Adrenal gland (tissue), 12 donors: ENCODE data around the gene DLX3. TPM values are rescaled to one million over a fixed set of nuclear protein-coding genes. Genes with fewer than 3 reads are reported as not detected.

Source experiments
- DNase-seq, 7 donors: peaks; one replicate each; pipeline ENCODE4 v3.0.0-alpha.2; 2019 to 2020
- H3K27ac ChIP-seq, 5 donors: fragments of 200-600 bp; sonication (generic) in 4 of 5; 1 replicate in 3 of 5; 2 replicates in 2 of 5; pipeline versions ENCODE4 v1.5.1 to v1.8.0; 2016 to 2020; ENCODE audit warnings: mild to moderate bottlenecking in 1 of 5
- H3K27me3 ChIP-seq: fragments of 200-600 bp; 2 replicates; pipeline ENCODE4 v1.8.0; 2021
- H3K36me3 ChIP-seq, 2 donors: fragments of 200-600 bp; replicated peaks in 1 of 2; 1 replicate in 1 of 2; 2 replicates in 1 of 2; pipeline versions ENCODE4 v1.5.1 to v1.8.0; 2018 to 2022
- H3K4me1 ChIP-seq, 2 donors: fragments of 200-600 bp; replicated peaks in 1 of 2; 1 replicate in 1 of 2; 2 replicates in 1 of 2; pipeline versions ENCODE4 v1.5.1 to v1.8.0; 2018 to 2021
- H3K4me3 ChIP-seq, 4 donors: fragments of 200-600 bp; sonication (generic) in 3 of 4; one replicate each; pipeline ENCODE4 v1.5.1; 2016 to 2018
- H3K9me3 ChIP-seq, 3 donors: fragments of 200-600 bp; sonication (generic) in 1 of 3; replicated peaks in 1 of 3; 1 replicate in 2 of 3; 2 replicates in 1 of 3; pipeline versions ENCODE4 v1.5.1 to v1.8.0; 2016 to 2021
- POLR2A ChIP-seq, 2 donors: fragments of 450-650 bp; IDR thresholded peaks; one replicate each; pipeline ENCODE4 v1.6.1; 2017; ENCODE audit warnings: antibody characterized with exemption in 2 of 2, mild to moderate bottlenecking in 2 of 2, moderate library complexity in 1 of 2
- WGBS, 4 donors: extraction: QIAGEN DNeasy Blood & Tissue Kit in 2 of 4; methylation state at CpG; one replicate each; pipeline versions ENCODE4 v1.1.5 to v1.1.7; 2013 to 2017; 5-methylcytosine and 5-hydroxymethylcytosine counted together
- intact Hi-C, 2 donors: fragments of 100-400 bp; cut with DNase I; formaldehyde crosslinking; loops; one replicate each; pipeline versions ENCODE4 v1.14.1 to v1.15.0; 2022 to 2023
- polyA plus RNA-seq, 3 donors: library from polyadenylated mRNA; stranded (reverse); fragments of 200-250 nt in 2 of 3; fragments of 350-450 nt in 1 of 3; fragmentation: Illumina TruSeq in 1 of 3; extraction: RNeasy Lipid Tissue Mini Kit (QIAGEN cat#74804) in 1 of 3; gene quantifications; one replicate each; pipeline ENCODE4 v1.2.3, GENCODE V29; 2013 to 2014
- total RNA-seq, 9 donors: library from RNA; depleted of rRNA in 4 of 9; stranded (reverse); fragments of >200 nt in 4 of 9; fragments of 120-200 nt in 1 of 9; fragmentation: NEBNext Ultra II Directional in 1 of 9; extraction: Animal tissue kit (Norgen Biotek cat#: 25700) in 1 of 9; gene quantifications; one replicate each; pipeline versions ENCODE4 v1.1.0 to v1.2.4, GENCODE V29; 2013 to 2023
- TF ChIP-seq, protein P1 (sequence below), 6 experiments: fragments of 450-650 bp in 4 of 6; fragments of 200-600 bp in 2 of 6; sonication (generic) in 1 of 6; IDR thresholded peaks; 1 replicate in 5 of 6; 2 replicates in 1 of 6; pipeline versions ENCODE4 v1.5.1 to v1.8.0; 2016 to 2021; ENCODE audit warnings: antibody characterized with exemption in 6 of 6, mild to moderate bottlenecking in 2 of 6, moderate library complexity in 1 of 6
- donor health status: healthy with polysubstance abuse.
- donor health status: Bipolar disorder and iron deficiency.
- donor health status: DM: yes; HTN: yes; CAD: no.
- donor health status: DM: no; HTN: no; CAD: no.
- donor health status: DM: no; HTN: no; CAD: no.
- donor health status: DM: yes; HTN: yes; CAD: no.

The DLX3 gene
- total and polyA plus RNA-seq, 12 donors: 0.07 to 0.83 (median 0.36) TPM; not detected in 4

GRCh38 chr17:49958723-49959122 is 36.3 kb downstream of the DLX3 start:
- Histone ChIP-seq H3K4me1 (no peaks in the 10 kb centered on the region), H3K27me3 (peaks cover 23% of the 10 kb centered on the region), H3K9me3 (no peaks in the 10 kb centered on the region), H3K4me3 (no peak overlapping the region), H3K36me3 (no peaks in the 10 kb centered on the region), H3K27ac (no peak overlapping the region)
- TF ChIP-seq POLR2A (IDR thresholded peaks at IDR 0.05): no peak
- TF ChIP-seq, protein P1, sequence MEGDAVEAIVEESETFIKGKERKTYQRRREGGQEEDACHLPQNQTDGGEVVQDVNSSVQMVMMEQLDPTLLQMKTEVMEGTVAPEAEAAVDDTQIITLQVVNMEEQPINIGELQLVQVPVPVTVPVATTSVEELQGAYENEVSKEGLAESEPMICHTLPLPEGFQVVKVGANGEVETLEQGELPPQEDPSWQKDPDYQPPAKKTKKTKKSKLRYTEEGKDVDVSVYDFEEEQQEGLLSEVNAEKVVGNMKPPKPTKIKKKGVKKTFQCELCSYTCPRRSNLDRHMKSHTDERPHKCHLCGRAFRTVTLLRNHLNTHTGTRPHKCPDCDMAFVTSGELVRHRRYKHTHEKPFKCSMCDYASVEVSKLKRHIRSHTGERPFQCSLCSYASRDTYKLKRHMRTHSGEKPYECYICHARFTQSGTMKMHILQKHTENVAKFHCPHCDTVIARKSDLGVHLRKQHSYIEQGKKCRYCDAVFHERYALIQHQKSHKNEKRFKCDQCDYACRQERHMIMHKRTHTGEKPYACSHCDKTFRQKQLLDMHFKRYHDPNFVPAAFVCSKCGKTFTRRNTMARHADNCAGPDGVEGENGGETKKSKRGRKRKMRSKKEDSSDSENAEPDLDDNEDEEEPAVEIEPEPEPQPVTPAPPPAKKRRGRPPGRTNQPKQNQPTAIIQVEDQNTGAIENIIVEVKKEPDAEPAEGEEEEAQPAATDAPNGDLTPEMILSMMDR (IDR thresholded peaks at IDR 0.05): no peak
- intact Hi-C loops: loop anchor here in 1 of 2 donors (5.0 kb wide), 1 partner anchor 34 kb away; no protein-coding TSS in a partner anchor
- WGBS, 4 donors: 93 to 98% (median 96%) methylated on average over 4 of the region's 4 CpGs
- DNase-seq: no peak

DNA sequence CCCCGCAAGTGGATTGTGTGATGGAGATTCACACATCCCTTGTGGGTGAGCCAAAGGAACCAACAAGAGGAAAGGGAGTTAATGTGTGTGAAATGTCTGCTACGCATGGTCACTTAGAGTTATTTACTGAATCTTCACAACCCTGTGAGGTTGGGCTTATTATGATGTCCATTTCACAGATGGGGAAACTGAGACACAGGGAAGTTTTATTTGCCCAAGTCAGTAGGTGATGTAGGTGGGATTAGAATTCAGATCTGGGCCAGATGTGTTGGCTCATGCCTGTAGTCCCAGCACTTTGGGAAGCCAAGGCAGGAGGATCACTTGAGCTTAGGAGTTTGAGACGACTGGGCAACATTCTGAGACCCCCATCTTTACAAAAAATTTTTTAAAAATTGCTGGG is 37.7 kb downstream of the DLX3 start:
- DNase-seq: no peak
- intact Hi-C loops: loop anchor here in 1 of 2 donors (5.0 kb wide), 1 partner anchor 35 kb away; no protein-coding TSS in a partner anchor
- Histone ChIP-seq H3K4me1 (peaks cover 0 to 10% of the 10 kb centered on the region in 2 donors), H3K4me3 (no peak overlapping the region), H3K9me3 (no peaks in the 10 kb centered on the region), H3K27ac (no peak overlapping the region), H3K27me3 (peaks cover 11% of the 10 kb centered on the region), H3K36me3 (no peaks in the 10 kb centered on the region)
- 82 to 94% (median 91%) methylated on average over 3 of the region's 3 CpGs for WGBS, 4 donors
- TF ChIP-seq POLR2A (IDR thresholded peaks at IDR 0.05): no peak
- TF ChIP-seq, protein P1 (IDR thresholded peaks at IDR 0.05): no peak

DNA sequence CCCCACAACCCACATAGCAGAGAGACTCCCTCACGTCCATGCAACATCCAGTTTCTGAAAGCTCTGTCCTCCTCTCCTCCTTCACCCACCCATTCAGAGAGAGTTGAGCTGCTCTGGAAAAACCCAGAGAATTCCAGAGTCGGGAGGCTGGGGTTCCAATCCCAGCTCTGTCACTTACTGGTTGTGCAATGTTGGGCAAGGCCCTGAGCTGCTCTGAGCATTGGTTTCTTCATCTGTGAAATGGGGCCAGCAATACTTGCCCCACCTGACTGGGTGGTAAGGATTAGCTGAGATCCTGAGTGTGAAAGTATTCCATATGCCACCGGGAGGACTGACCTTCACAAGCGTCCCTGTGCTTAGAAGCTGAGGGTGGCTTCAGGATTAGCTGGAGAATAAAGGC is 38.2 kb downstream of the DLX3 start:
- TF ChIP-seq POLR2A (IDR thresholded peaks at IDR 0.05): no peak
- TF ChIP-seq, protein P1 (IDR thresholded peaks at IDR 0.05): no peak

GRCh38 chr17:49955157-49955556 is 39.9 kb downstream of the DLX3 start:
- no peaks in the 10 kb centered on the region for H3K36me3 ChIP-seq
- TF ChIP-seq, protein P1 (IDR thresholded peaks at IDR 0.05): no peak
- no peak for TF ChIP-seq POLR2A (IDR thresholded peaks at IDR 0.05)
- intact Hi-C loops: loop anchor here in 1 of 2 donors (5.0 kb wide), 1 partner anchor 37 kb away; no protein-coding TSS in a partner anchor
- no peaks in the 10 kb centered on the region for H3K27me3 ChIP-seq
- H3K9me3 ChIP-seq: no peaks in the 10 kb centered on the region
- no peak overlapping the region for H3K27ac ChIP-seq
- H3K4me3 ChIP-seq: no peak overlapping the region
- H3K4me1 ChIP-seq: peaks cover 9 to 23% of the 10 kb centered on the region in 2 donors
- WGBS, 4 donors: 57 to 91% (median 83%) methylated on average over 1 of the region's 1 CpG
- no peak for DNase-seq

More for the DNA sequence above, 38.2 kb downstream of the DLX3 start:
- 51 to 82% (median 62%) methylated on average over 3 to 4 of the region's 4 CpGs for WGBS, 4 donors
- no peak overlapping the region for H3K27ac ChIP-seq
- H3K36me3 ChIP-seq: no peaks in the 10 kb centered on the region
- H3K4me1 ChIP-seq: peaks cover 5 to 15% of the 10 kb centered on the region in 2 donors
- H3K4me3 ChIP-seq: no peak overlapping the region
- intact Hi-C loops: loop anchor here in 1 of 2 donors (5.0 kb wide), 1 partner anchor 36 kb away; no protein-coding TSS in a partner anchor
- no peak for DNase-seq
- H3K27me3 ChIP-seq: peaks cover 7% of the 10 kb centered on the region
- H3K9me3 ChIP-seq: no peaks in the 10 kb centered on the region
